ENCODE measurements around the gene USB1. TPM values are rescaled to one million over a fixed set of nuclear protein-coding genes. Genes with fewer than 3 reads are reported as not detected.

USB1 gene
- total RNA-seq, 1 donor from 2014 or later: 133 TPM

DNA sequence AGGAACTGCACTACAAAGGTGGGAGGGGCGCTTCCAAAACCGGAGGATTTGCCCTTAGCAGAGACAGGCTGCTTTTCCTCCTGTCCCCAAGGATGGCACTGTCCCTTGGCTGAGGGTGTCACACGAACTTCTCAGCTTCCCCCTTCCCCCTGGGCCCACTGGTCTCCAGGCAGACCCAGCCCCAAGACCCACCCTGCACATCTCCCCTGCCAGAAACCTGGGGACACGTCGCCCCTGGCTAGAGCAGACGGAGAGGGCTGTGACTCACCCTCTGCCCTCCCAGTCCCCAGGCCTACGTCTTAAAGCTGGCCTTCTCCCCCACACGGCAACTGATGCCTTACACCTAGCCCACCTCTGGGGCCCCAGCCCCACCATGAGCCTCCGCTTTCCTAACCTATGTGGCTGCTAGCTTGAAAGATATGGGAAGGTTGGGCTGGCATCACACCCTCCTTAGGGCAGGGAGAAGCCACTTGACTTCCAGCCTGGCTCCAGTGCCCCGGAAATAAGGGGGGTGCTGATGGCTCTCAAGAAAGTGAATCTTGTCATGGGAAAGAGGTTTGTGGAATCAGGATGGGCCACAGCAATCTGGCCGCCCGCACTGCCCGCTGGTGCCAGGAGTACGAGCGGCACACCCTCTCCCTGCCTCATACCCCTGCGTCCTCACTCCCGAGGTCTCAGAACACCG is 5.3 kb upstream of the USB1 start:
- H3K36me3 ChIP-seq: peaks cover 36 to 44% of the 10 kb centered on the region in 2 donors

DNA sequence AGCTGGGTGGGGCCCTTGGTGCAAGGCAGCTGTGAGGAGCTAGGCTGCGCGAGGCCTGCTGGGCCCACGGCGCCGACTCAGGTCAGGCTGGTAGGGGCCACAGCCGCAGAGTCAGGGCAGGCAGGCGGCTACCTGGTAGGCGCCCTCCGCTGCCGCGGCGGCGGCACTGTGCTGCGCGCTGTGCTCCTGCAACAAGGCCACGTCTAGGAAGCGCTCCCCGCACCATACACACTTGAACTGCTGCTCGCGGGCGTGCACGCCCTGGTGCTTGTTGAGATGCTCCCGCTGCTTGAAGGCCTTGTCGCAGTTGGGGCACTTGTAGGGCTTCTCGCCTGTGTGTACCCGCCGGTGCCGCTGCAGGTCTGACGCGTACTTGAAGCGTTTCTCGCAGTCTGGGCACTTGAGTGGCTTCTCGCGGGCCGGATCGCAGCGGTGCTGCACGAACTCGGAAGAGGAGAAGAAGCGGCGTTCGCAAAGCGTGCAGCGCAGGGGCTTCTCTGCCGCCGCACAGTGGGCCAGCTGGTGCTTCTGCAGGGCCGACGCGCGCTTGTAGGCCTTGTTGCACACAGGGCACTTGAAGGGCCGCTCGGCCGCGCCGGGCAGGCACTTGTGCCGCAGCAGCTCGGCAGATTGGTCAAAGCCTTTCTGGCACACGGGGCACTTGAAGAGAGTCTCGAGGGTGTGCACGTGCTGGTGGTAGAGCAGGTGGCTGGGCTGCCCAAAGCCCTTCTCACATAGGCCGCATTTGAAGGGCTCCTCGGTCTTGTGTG is 4.6 kb upstream of the USB1 start:
- no peak overlapping the region for H3K4me3 ChIP-seq

More for the DNA sequence above, 5.3 kb upstream of the USB1 start:
- DNase-seq (ENCODE audit: low spot score in 2 of 2): no peak
- no peaks in the 10 kb centered on the region for H3K27me3 ChIP-seq
- intact Hi-C loops (cut with DNase I): no loop called here
- TF ChIP-seq, protein P1, sequence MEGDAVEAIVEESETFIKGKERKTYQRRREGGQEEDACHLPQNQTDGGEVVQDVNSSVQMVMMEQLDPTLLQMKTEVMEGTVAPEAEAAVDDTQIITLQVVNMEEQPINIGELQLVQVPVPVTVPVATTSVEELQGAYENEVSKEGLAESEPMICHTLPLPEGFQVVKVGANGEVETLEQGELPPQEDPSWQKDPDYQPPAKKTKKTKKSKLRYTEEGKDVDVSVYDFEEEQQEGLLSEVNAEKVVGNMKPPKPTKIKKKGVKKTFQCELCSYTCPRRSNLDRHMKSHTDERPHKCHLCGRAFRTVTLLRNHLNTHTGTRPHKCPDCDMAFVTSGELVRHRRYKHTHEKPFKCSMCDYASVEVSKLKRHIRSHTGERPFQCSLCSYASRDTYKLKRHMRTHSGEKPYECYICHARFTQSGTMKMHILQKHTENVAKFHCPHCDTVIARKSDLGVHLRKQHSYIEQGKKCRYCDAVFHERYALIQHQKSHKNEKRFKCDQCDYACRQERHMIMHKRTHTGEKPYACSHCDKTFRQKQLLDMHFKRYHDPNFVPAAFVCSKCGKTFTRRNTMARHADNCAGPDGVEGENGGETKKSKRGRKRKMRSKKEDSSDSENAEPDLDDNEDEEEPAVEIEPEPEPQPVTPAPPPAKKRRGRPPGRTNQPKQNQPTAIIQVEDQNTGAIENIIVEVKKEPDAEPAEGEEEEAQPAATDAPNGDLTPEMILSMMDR (IDR thresholded peaks at IDR 0.05): no peak
- H3K9me3 ChIP-seq: no peaks in the 10 kb centered on the region
- no peak overlapping the region for H3K27ac ChIP-seq
- H3K4me3 ChIP-seq: no peak overlapping the region
- H3K4me1 ChIP-seq: peaks cover 8 to 17% of the 10 kb centered on the region in 2 donors

DNA sequence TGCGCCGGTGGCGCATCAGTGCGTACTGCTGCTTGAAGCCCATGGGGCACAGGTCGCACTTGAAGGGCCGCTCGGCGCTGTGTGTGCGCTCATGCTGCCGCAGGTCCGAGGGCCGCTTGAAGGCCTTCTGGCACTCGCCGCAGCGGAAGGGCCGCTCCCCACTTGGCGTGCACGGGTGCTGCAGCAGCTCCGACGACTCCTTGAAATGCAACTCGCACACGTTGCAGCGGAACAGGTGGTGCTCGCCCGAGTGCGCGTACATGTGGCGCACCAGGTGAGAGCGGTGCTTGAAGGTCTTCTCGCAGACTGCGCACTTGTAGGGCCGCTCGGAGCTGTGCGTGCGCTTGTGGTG is 4.1 kb upstream of the USB1 start:
- peaks cover 36 to 44% of the 10 kb centered on the region in 2 donors for H3K36me3 ChIP-seq
- TF ChIP-seq, protein P1 (IDR thresholded peaks at IDR 0.05): no peak
- H3K27ac ChIP-seq: no peak overlapping the region
- H3K9me3 ChIP-seq: no peaks in the 10 kb centered on the region
- H3K4me3 ChIP-seq: no peak overlapping the region
- no peak for DNase-seq (ENCODE audit: low spot score in 2 of 2)
- peaks cover 10 to 19% of the 10 kb centered on the region in 2 donors for H3K4me1 ChIP-seq
- intact Hi-C loops (cut with DNase I): no loop called here
- no peaks in the 10 kb centered on the region for H3K27me3 ChIP-seq

More for the DNA sequence above, 4.6 kb upstream of the USB1 start:
- Histone ChIP-seq H3K27me3 (no peaks in the 10 kb centered on the region), H3K27ac (no peak overlapping the region), H3K36me3 (peaks cover 36 to 44% of the 10 kb centered on the region in 2 donors), H3K4me1 (peaks cover 8 to 19% of the 10 kb centered on the region in 2 donors), H3K9me3 (no peaks in the 10 kb centered on the region)
- DNase-seq (ENCODE audit: low spot score in 2 of 2): no peak
- intact Hi-C loops (cut with DNase I): no loop called here
- TF ChIP-seq, protein P1 (IDR thresholded peaks at IDR 0.05): no peak

DNA sequence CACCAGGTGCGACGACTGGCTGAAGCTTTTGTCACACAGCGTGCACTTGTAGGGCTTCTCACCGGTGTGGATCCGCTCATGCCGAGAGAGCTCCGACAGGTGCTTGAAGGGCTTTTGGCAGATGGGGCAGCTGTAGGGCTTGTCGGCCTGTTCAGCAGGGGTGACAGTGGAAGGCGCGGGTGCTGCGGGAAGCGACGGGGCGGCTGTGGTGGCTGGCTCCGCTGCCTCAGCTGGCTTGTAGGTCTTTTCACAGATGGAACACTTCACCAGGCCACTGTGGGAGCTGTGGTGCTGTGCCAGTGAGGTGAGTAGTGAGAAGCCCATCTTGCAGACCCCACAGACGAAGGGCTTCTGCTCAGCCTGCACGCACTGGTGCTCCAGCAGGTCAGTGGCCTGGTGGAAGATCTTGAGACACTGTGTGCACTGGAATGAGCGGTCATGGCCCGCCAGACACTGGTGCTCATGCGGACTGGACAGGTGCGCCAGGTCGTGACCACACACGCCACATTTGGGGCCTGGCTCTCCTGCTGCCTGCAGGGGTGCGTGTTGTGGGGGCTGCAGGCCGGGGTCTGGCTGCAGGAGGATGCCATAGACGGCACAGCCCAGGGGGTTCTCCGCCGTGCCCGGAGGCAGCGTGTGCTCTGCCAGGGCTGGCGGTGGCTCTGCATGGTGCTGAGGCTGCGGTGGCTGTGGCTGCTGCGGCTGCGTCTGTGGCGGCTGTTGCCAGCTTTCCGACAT is 3.5 kb upstream of the USB1 start:
- H3K36me3 ChIP-seq: peaks cover 36 to 44% of the 10 kb centered on the region in 2 donors

DNA sequence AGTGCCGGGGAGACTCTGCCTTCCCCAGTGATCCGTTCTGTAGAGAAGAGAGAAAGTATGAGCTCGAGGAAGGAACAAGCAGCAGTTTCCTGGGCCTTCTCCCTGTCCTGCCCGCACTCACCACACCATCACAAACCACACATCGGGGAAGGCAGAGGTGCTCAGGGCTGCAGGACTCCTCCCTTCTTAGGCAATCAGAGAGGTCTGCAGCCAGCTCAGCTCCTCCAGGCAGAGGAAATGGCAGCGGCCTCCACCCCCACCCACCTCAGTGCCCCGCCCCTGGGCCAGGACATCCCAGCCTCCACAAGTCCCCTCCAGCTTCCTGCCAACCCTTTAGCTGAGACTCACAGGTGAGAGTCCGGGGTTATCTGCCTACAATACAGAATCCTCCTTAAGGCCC is 2.7 kb upstream of the USB1 start:
- Histone ChIP-seq H3K4me1 (peaks cover 10 to 19% of the 10 kb centered on the region in 2 donors), H3K27me3 (no peaks in the 10 kb centered on the region), H3K27ac (no peak overlapping the region), H3K36me3 (peaks cover 36 to 44% of the 10 kb centered on the region in 2 donors), H3K4me3 (no peak overlapping the region), H3K9me3 (no peaks in the 10 kb centered on the region)
- intact Hi-C loops (cut with DNase I): no loop called here
- DNase-seq (ENCODE audit: low spot score in 2 of 2): no peak
- TF ChIP-seq, protein P1 (IDR thresholded peaks at IDR 0.05): no peak

More for the DNA sequence above, 3.5 kb upstream of the USB1 start:
- intact Hi-C loops (cut with DNase I): no loop called here
- peaks cover 10 to 19% of the 10 kb centered on the region in 2 donors for H3K4me1 ChIP-seq
- H3K27ac ChIP-seq: no peak overlapping the region
- no peaks in the 10 kb centered on the region for H3K9me3 ChIP-seq
- H3K27me3 ChIP-seq: no peaks in the 10 kb centered on the region
- TF ChIP-seq, protein P1 (IDR thresholded peaks at IDR 0.05): no peak
- no peak for DNase-seq (ENCODE audit: low spot score in 2 of 2)
- no peak overlapping the region for H3K4me3 ChIP-seq

Data from ascending aorta (tissue), 2 donors.